Bone marrow (tissue), 2 donors: ENCODE data around the gene STEAP4.

Source experiments
- DNase-seq, 2 donors: peaks; one replicate each; lab custom pipeline; 2025; lab: John Stamatoyannopoulos, UW

STEAP4 gene

GRCh38 chr7:88306590-88307048 lies at the start of gene STEAP4:
Gene STEAP4 (minus strand): TSS chr7:88306894. CDS start chr7:88284269, 22,625 bp downstream.
- DNase-seq: peak in 1 of 2 donors; percentile 24

GRCh38 chr7:88355011-88355410 lies 48.3 kb upstream of the STEAP4 start:
- DNase-seq: peak in 1 of 2 donors; percentile 27

GRCh38 chr7:88350118-88350517 lies 43.4 kb upstream of the STEAP4 start:
- DNase-seq: no peak

- DNase-seq: no peak
These were observed 40.8 kb upstream of the STEAP4 start for GRCh38 chr7:88347517-88347916.

- no peak for DNase-seq
These were observed 40.4 kb upstream of the STEAP4 start for GRCh38 chr7:88347090-88347489.

- DNase-seq: no peak
These were observed 39.7 kb upstream of the STEAP4 start for GRCh38 chr7:88346357-88346756.

- DNase-seq: peak in 1 of 2 donors; percentile 49
These were observed 38.5 kb upstream of the STEAP4 start for GRCh38 chr7:88344956-88345832.

GRCh38 chr7:88344271-88344670 lies 37.6 kb upstream of the STEAP4 start:
- no peak for DNase-seq

GRCh38 chr7:88339195-88339922 lies 32.7 kb upstream of the STEAP4 start:
- no peak for DNase-seq

GRCh38 chr7:88338503-88338902 lies 31.8 kb upstream of the STEAP4 start:
- DNase-seq: no peak

GRCh38 chr7:88337572-88337971 lies 30.9 kb upstream of the STEAP4 start:
- no peak for DNase-seq

- no peak for DNase-seq
These were observed 24.6 kb upstream of the STEAP4 start for GRCh38 chr7:88331322-88331721.

GRCh38 chr7:88329532-88330463 lies 23.1 kb upstream of the STEAP4 start:
- DNase-seq: no peak

- no peak for DNase-seq
These were observed 22.1 kb upstream of the STEAP4 start for GRCh38 chr7:88328787-88329186.

- DNase-seq: no peak
These were observed 18.0 kb upstream of the STEAP4 start for GRCh38 chr7:88324699-88325098.

GRCh38 chr7:88322151-88322550 lies 15.5 kb upstream of the STEAP4 start:
- no peak for DNase-seq

- no peak for DNase-seq
These were observed 15.0 kb upstream of the STEAP4 start for GRCh38 chr7:88321694-88322093.

- DNase-seq: no peak
These were observed 11.5 kb upstream of the STEAP4 start for GRCh38 chr7:88318196-88318595.

- DNase-seq: no peak
These were observed 10.7 kb upstream of the STEAP4 start for GRCh38 chr7:88317422-88317821.

GRCh38 chr7:88316456-88316855 lies 9.8 kb upstream of the STEAP4 start:
- no peak for DNase-seq

- DNase-seq: no peak
These were observed 8.8 kb upstream of the STEAP4 start for GRCh38 chr7:88315522-88315921.

- DNase-seq: no peak
These were observed 7.4 kb upstream of the STEAP4 start for GRCh38 chr7:88314061-88314491.
